A549 treated with AZD9567 at 1 μM for 4 hours (cell line): Measurements from ENCODE around the gene RALY. TPM values are rescaled to one million over a fixed set of nuclear protein-coding genes. Genes with fewer than 3 reads are reported as not detected.

Source experiments
- total RNA-seq: library from RNA; stranded (reverse); fragments of 200-300 nt; extraction: Qiagen RNA extraction; gene quantifications from 5 replicates; pipeline ENCODE4 v1.2.3, GENCODE V29; 2022; ENCODE audit not compliant: insufficient read depth

Gene RALY
- 119 to 159 TPM (median 158 TPM) in 5 replicates for total RNA-seq

DNA sequence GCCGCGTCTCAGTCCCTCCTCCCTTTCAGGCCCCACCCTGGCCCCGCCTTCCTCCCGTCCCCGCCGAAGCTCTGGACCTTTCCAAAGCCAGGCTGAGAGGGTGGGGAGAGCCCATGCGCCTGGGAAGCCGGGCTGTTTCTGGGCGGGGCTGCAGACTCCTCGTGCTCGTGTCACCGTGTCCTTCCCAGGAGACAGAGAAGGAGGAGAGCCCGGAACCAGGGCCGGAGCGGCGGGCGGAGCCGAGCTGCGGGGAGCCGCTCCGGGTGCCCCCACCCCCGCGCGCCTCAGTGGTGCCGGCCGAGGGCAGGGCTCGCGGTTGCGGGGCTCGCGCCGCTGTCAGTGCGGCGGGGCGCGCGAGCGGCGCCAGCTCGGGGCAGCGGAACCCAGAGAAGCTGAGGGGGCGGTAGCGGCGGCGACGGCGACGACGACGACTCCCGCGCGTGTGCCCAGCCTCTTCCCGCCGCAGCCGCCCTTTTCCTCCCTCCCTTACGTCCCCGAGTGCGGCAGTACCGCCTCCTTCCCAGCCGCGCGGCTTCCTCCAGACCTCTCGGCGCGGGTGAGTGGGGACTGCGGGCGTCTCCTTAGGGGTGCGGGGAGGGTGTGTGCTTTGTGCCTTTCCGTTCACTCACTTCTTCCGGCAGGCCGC, at the start of gene RALY:
TSS of gene RALY (plus strand) at position 336 of the 646 bp plus-strand sequence. CDS start 78,164 bp downstream, outside the sequence.

DNA sequence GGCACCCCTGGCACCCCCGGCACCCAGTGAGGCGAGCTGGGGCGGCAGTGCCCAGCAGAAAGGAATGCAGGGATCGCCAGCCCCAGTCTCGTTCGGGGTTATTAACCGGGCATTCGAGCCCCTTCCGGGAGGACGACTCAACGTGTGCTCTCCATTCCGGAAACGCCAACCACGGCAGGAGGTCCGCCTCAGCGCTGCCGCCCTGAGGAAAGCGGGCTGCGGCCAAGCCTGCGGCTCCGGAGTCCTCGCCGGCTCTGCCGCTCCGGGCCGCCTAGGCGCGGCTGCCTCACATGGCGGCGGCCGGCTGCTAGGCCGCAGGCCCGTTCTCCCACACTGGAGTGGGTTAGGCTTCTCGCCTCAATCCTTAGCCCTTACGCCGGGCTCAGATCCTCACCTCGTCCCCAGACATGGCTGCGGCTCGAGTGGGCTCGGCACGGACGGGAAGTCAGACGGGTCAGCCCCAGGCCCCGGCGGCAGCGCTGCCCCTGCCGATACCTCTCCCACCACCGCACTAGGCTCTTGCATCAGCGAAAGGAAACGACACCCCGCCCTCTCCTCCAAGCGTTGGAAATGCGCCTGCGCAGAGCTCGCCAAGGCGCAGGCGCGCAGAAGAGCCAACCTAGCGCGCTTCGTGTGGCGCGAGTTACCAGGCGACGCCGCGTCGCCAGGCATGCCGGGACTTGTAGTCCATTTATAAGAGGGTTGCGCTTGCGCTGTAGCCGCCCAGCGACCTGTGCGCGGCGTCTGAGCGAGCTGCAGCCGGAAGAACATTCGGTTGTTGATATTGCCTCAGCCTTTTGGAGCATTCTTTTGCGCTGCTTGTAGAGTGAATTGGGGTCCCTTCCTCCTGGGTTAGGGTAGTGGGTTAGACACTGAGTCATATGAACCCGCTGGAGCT, 118.2 kb downstream of the RALY start, which contains the start of gene EIF2S2:
TSS of gene EIF2S2 (minus strand) at position 542 of the 898 bp plus-strand sequence. CDS start at position 409, 133 bp downstream.

Other genes starting within 250 kb of the RALY start
- 132 to 158 TPM (median 154 TPM) in 5 replicates for gene CHMP4B, start 182.6 kb upstream of the RALY start, total RNA-seq
- 90.9 to 130 TPM (median 95.5 TPM) in 5 replicates for gene EIF2S2, start 118.3 kb downstream of the RALY start, total RNA-seq
- not detected in 5 replicates for gene ASIP, start 247.5 kb downstream of the RALY start, total RNA-seq